GM12874 (cell line): ENCODE measurements around the gene HOXC12.

Source experiments
- CTCF ChIP-seq: IDR thresholded peaks from 2 replicates; pipeline ENCODE4 v1.5.1; 2011; ENCODE audit warnings: low read depth, mild to moderate bottlenecking, control low read depth, low read length, moderate library complexity; ENCODE audit not compliant: insufficient read depth

Gene HOXC12

GRCh38 chr12:53950437-53950773, 4.3 kb upstream of the HOXC12 start:
- no peak for TF ChIP-seq CTCF

GRCh38 chr12:53950789-53951576, 3.7 kb upstream of the HOXC12 start:
- no peak for TF ChIP-seq CTCF

- TF ChIP-seq CTCF: no peak
Measured at GRCh38 chr12:53951577-53952334, 2.9 kb upstream of the HOXC12 start.

GRCh38 chr12:53952335-53952694, 2.4 kb upstream of the HOXC12 start:
- TF ChIP-seq CTCF: 0 out of 2 replicates have a peak, but pooled peaks have one; percentile 9

GRCh38 chr12:53952871-53953734, 1.6 kb upstream of the HOXC12 start:
- no peak for TF ChIP-seq CTCF

GRCh38 chr12:53953831-53954693, 641 bp upstream of the HOXC12 start:
- TF ChIP-seq CTCF: no peak
